Dermis blood vessel endothelial cell (primary cell): Measurements from ENCODE around the gene ZNF667. TPM values are rescaled to one million over a fixed set of nuclear protein-coding genes. Genes with fewer than 3 reads are reported as not detected.

Experiments used
- total RNA-seq: library from RNA; depleted of rRNA; stranded (reverse); fragments of >200 nt; gene quantifications from 2 replicates; pipeline ENCODE4 v1.2.3, GENCODE V29; 2014

Gene ZNF667
- total RNA-seq, 1 donor from 2014 or later: 3.1 TPM

Other genes starting within 250 kb of the ZNF667 start
- gene EDDM13, start 204.6 kb downstream of the ZNF667 start, total RNA-seq: 0.79 and 0.85 TPM in 2 replicates
- 5.4 and 7.5 TPM in 2 replicates for gene ZSCAN5A, start 162.5 kb downstream of the ZNF667 start, total RNA-seq
- 2.2 and 2.5 TPM in 2 replicates for gene ZNF582, start 83.8 kb downstream of the ZNF667 start, total RNA-seq
- 4.0 and 6.6 TPM in 2 replicates for gene ZNF583, start 73.0 kb downstream of the ZNF667 start, total RNA-seq
- gene ZNF471, start 30.5 kb upstream of the ZNF667 start, total RNA-seq: 2.4 and 3.2 TPM in 2 replicates
- 8.0 and 8.1 TPM in 2 replicates for gene ZFP28, start 61.6 kb upstream of the ZNF667 start, total RNA-seq
- 4.1 and 5.2 TPM in 2 replicates for gene ZNF470, start 90.1 kb upstream of the ZNF667 start, total RNA-seq
- gene ZNF71, start 118.0 kb upstream of the ZNF667 start, total RNA-seq: 14.7 and 19.1 TPM in 2 replicates
- gene SMIM17, start 165.8 kb upstream of the ZNF667 start, total RNA-seq: 0.17 and 0.33 TPM in 2 replicates
- gene ZNF835, start 194.4 kb upstream of the ZNF667 start, total RNA-seq: 0.65 and 0.68 TPM in 2 replicates